IMR-90 (cell line): ENCODE results near the gene KBTBD6. TPM values are rescaled to one million over a fixed set of nuclear protein-coding genes. Genes with fewer than 3 reads are reported as not detected.

Source experiments
- ATAC-seq: fragments of 200-7000 bp; cut with Tn5 transposase; 2 replicates; pipeline ENCODE4 v1.9.1; 2020; ENCODE audit warnings: low read depth, mild to moderate bottlenecking, moderate library complexity
- BruUV-seq: library from RNA; stranded (reverse); fragments of 400-500 nt; replicated peaks from 2 replicates; lab custom pipeline; 2021; lab: Mats Ljungman, UMichigan
- CTCF ChIA-PET: fragments of 300-600 bp; formaldehyde crosslinking; extraction: SDS; loops from one replicate; lab custom pipeline; 2021; ENCODE audit warnings: antibody characterized with exemption; lab: Yijun Ruan, JAX
- POLR2A ChIA-PET: fragments of 300-600 bp; sonication (Branson Sonifier 250); formaldehyde crosslinking; loops from one replicate; lab custom pipeline; 2022; ENCODE audit warnings: antibody characterized with exemption; ENCODE audit not compliant: unreplicated experiment; lab: Charles Lee
- DNase-seq: peaks from one replicate; pipeline ENCODE4 v3.0.0; 2013
- H2AFZ ChIP-seq: replicated peaks from 2 replicates; pipeline ENCODE3; 2013; ENCODE audit warnings: low read length, mild to moderate bottlenecking; ENCODE audit not compliant: poor library complexity
- H2AK5ac ChIP-seq: 2 replicates; pipeline ENCODE4 v1.6.1; 2013; ENCODE audit warnings: low read depth, low read length, inconsistent platforms
- H2AK9ac ChIP-seq: replicated peaks from 2 replicates; pipeline ENCODE3; 2013; ENCODE audit warnings: mild to moderate bottlenecking, low read depth, low read length, moderate library complexity; ENCODE audit not compliant: poor library complexity
- H2BK120ac ChIP-seq: 2 replicates; pipeline ENCODE4 v1.6.1; 2013; ENCODE audit warnings: low read depth, low read length, inconsistent platforms
- H2BK15ac ChIP-seq: 3 replicates; pipeline ENCODE4 v1.6.1; 2013; ENCODE audit warnings: low read depth, low read length, inconsistent platforms
- H2BK20ac ChIP-seq: 2 replicates; pipeline ENCODE4 v1.6.1; 2013; ENCODE audit warnings: low read depth, mild to moderate bottlenecking, inconsistent platforms, low read length, moderate library complexity
- H2BK5ac ChIP-seq: 2 replicates; pipeline ENCODE4 v1.6.1; 2013; ENCODE audit warnings: mild to moderate bottlenecking, low read depth, low read length, inconsistent platforms; ENCODE audit not compliant: poor library complexity, severe bottlenecking
- H3K14ac ChIP-seq: replicated peaks from 2 replicates; pipeline ENCODE4 v1.6.1; 2013; ENCODE audit warnings: low read depth, low read length, inconsistent platforms
- H3K18ac ChIP-seq: 2 replicates; pipeline ENCODE4 v1.6.1; 2013; ENCODE audit warnings: low read depth, low read length, control low read depth
- H3K23ac ChIP-seq: 2 replicates; pipeline ENCODE4 v1.6.1; 2013; ENCODE audit warnings: low read depth, low read length, inconsistent platforms
- H3K27ac ChIP-seq: 2 replicates; pipeline ENCODE4 v1.5.1; 2013; ENCODE audit warnings: mild to moderate bottlenecking, control low read depth, low read length; ENCODE audit not compliant: insufficient read depth
- H3K27me3 ChIP-seq: 2 replicates; pipeline ENCODE4 v1.6.1; 2013; ENCODE audit warnings: low read length; ENCODE audit not compliant: control insufficient read depth, insufficient read depth
- H3K36me3 ChIP-seq: 2 replicates; pipeline ENCODE4 v1.6.1; 2013; ENCODE audit warnings: low read length, mixed read lengths; ENCODE audit not compliant: control insufficient read depth, insufficient read depth
- H3K4ac ChIP-seq: 2 replicates; pipeline ENCODE4 v1.6.1; 2013; ENCODE audit warnings: low read depth, low read length, inconsistent platforms
- H3K4me1 ChIP-seq: 2 replicates; pipeline ENCODE4 v1.6.1; 2013; ENCODE audit warnings: low read length, mixed read lengths; ENCODE audit not compliant: control insufficient read depth, insufficient read depth
- H3K4me2 ChIP-seq: 2 replicates; pipeline ENCODE4 v1.6.1; 2013; ENCODE audit warnings: low read depth, mild to moderate bottlenecking, control low read depth, low read length, moderate library complexity
- H3K4me3 ChIP-seq: 2 replicates; pipeline ENCODE4 v1.5.1; 2013; ENCODE audit warnings: low read depth, mild to moderate bottlenecking, control low read depth, low read length, moderate library complexity; ENCODE audit not compliant: insufficient read depth
- H3K56ac ChIP-seq: 2 replicates; pipeline ENCODE4 v1.6.1; 2013; ENCODE audit warnings: low read length, inconsistent platforms; ENCODE audit not compliant: insufficient read depth; ENCODE audit errors: extremely low read depth
- H3K79me1 ChIP-seq, 2 experiments: 2 replicates each; pipeline ENCODE4 v1.6.1; 2013; ENCODE audit warnings: low read length in 2 of 2, inconsistent platforms in 1 of 2, low read depth in 1 of 2
- H3K9ac ChIP-seq: 2 replicates; pipeline ENCODE4 v1.6.1; 2013; ENCODE audit warnings: low read depth, low read length, control low read depth
- H3K9me1 ChIP-seq: 2 replicates; pipeline ENCODE4 v1.6.1; 2013; ENCODE audit warnings: low read length, inconsistent platforms; ENCODE audit not compliant: insufficient read depth
- H3K9me3 ChIP-seq: 2 replicates; pipeline ENCODE4 v1.6.1; 2013; ENCODE audit warnings: low read length; ENCODE audit not compliant: control insufficient read depth, insufficient read depth
- H4K20me1 ChIP-seq: 2 replicates; pipeline ENCODE4 v1.6.1; 2013; ENCODE audit warnings: low read length, inconsistent platforms; ENCODE audit not compliant: insufficient read depth
- H4K5ac ChIP-seq: 2 replicates; pipeline ENCODE4 v1.6.1; 2013; ENCODE audit warnings: mild to moderate bottlenecking, low read depth, low read length, control low read depth
- H4K8ac ChIP-seq, 2 experiments: 2 replicates each; pipeline ENCODE4 v1.6.1; 2013; ENCODE audit warnings: low read depth in 2 of 2, low read length in 2 of 2, control low read depth in 1 of 2, inconsistent platforms in 1 of 2
- H4K91ac ChIP-seq: 2 replicates; pipeline ENCODE4 v1.6.1; 2013; ENCODE audit warnings: low read depth, low read length, inconsistent platforms; ENCODE audit not compliant: insufficient read depth
- ELK1 ChIP-seq: fragments of 150-350 bp; IDR thresholded peaks from 2 replicates; pipeline ENCODE4 v1.6.1; 2016; ENCODE audit warnings: low read depth, mild to moderate bottlenecking, low read length, moderate library complexity, borderline replicate concordance
- MAFK ChIP-seq: IDR thresholded peaks from 2 replicates; pipeline ENCODE4 v1.6.1; 2012; ENCODE audit warnings: low read depth, low read length, improper control_type of control experiment
- POLR2A ChIP-seq: IDR thresholded peaks from 2 replicates; pipeline ENCODE4 v1.6.1; 2012; ENCODE audit warnings: mild to moderate bottlenecking, low read depth, low read length
- RAD21 ChIP-seq: IDR thresholded peaks from 2 replicates; pipeline ENCODE4 v1.6.1; 2012; ENCODE audit warnings: low read length, improper control_type of control experiment
- RCOR1 ChIP-seq: IDR thresholded peaks from 2 replicates; pipeline ENCODE4 v1.6.1; 2012; ENCODE audit warnings: mild to moderate bottlenecking, low read length, improper control_type of control experiment; ENCODE audit not compliant: insufficient replicate concordance
- RFX5 ChIP-seq: IDR thresholded peaks from 2 replicates; pipeline ENCODE4 v1.8.0; 2012; ENCODE audit warnings: low read depth, mild to moderate bottlenecking, low read length, moderate library complexity
- SMC3 ChIP-seq: fragments of 150-350 bp; IDR thresholded peaks from 2 replicates; pipeline ENCODE4 v1.6.1; 2016; ENCODE audit warnings: low read depth, mild to moderate bottlenecking, antibody characterized with exemption, low read length, moderate library complexity
- USF2 ChIP-seq: fragments of 150-350 bp; IDR thresholded peaks from 2 replicates; pipeline ENCODE4 v1.6.1; 2017; ENCODE audit warnings: mild to moderate bottlenecking, antibody characterized with exemption, low read length, low read depth
- dilution Hi-C: fragments of 300-500 bp; cut with HindIII; formaldehyde crosslinking; loops from one replicate; pipeline ENCODE4 v1.14.3; 2018; ENCODE audit warnings: low sequenced_read_pairs; ENCODE audit not compliant: unreplicated experiment
- in situ Hi-C: fragments of 300-500 bp; cut with MboI; formaldehyde crosslinking; loops from 3 replicates; pipeline ENCODE4 v1.14.3; 2019; ENCODE audit warnings: low sequenced_read_pairs, inconsistent platforms, mixed read lengths
- intact Hi-C: fragments of 100-400 bp; cut with micrococcal nuclease; formaldehyde crosslinking; loops from 2 replicates; pipeline ENCODE4 v1.10.0; 2022
- polyA plus RNA-seq, 3 experiments: library from polyadenylated mRNA; depleted of rRNA; stranded (reverse); fragments of >200 nt; gene quantifications; 2 replicates each; pipeline ENCODE4 v1.2.3, GENCODE V29; 2012; ENCODE audit warnings: low replicate concordance in 1 of 3
- total RNA-seq: library from RNA; depleted of rRNA; stranded (reverse); fragments of >200 nt; gene quantifications from 2 replicates; pipeline ENCODE4 v1.2.3, GENCODE V29; 2012

Gene KBTBD6
- total and polyA plus RNA-seq, 2 of the 4 experiments (the other 2 are of a cell fraction), result 3.6 to 14.7 TPM

GRCh38 chr13:41099986-41100385, 32.6 kb downstream of the KBTBD6 start:
- Histone ChIP-seq H3K23ac (no peak overlapping the region), H3K4me1 (no peaks in the 10 kb centered on the region), H3K56ac (no peak overlapping the region), H3K14ac (no peak overlapping the region), H3K27me3 (no peaks in the 10 kb centered on the region; the same call in 1 of the 2 replicates), H3K9me1 (no peaks in the 10 kb centered on the region), H3K36me3 (no peaks in the 10 kb centered on the region), H3K9me3 (no peaks in the 10 kb centered on the region), H2AK5ac (no peak overlapping the region), H2AK9ac (no peak overlapping the region), H3K9ac (no peak overlapping the region), H2AFZ (no peak overlapping the region), H3K4ac (no peak overlapping the region), H4K20me1 (no peaks in the 10 kb centered on the region), H4K5ac (no peak overlapping the region), H3K4me2 (no peak overlapping the region), H3K79me1 (no peaks in the 10 kb centered on the region), H3K4me3 (no peak overlapping the region), H4K8ac (no peak overlapping the region), H2BK120ac (no peak overlapping the region), H2BK5ac (no peak overlapping the region), H2BK15ac (no peak overlapping the region), H3K27ac (no peak overlapping the region), H3K18ac (no peak overlapping the region), H4K91ac (no peak overlapping the region), H2BK20ac (no peak overlapping the region)
- dilution Hi-C loops, result no loop called here
- DNase-seq, result no peak
- TF ChIP-seq RCOR1, result no peak
- no peak for TF ChIP-seq SMC3
- no peak for TF ChIP-seq ELK1
- TF ChIP-seq RAD21, result no peak
- TF ChIP-seq MAFK, result no peak
- TF ChIP-seq USF2, result no peak
- TF ChIP-seq POLR2A, result no peak
- no peak for TF ChIP-seq RFX5
- POLR2A ChIA-PET, result no interaction called here
- ATAC-seq, result no peak
- CTCF ChIA-PET, result no interaction called here
- in situ Hi-C loops, result loop anchor here (25.0 kb wide), 1 partner anchor 212 kb away; the partner anchor contains the start of gene NAA16
- BruUV-seq, result no TSS peak
- intact Hi-C loops, result no loop called here
